Gastrocnemius medialis (tissue), 4 donors: Measurements from ENCODE around the gene ODAD4.

ENCODE experiments used
- POLR2A ChIP-seq, 2 donors: fragments of 450-650 bp; IDR thresholded peaks; one replicate each; pipeline ENCODE4 v1.6.1; 2017; ENCODE audit warnings: antibody characterized with exemption in 2 of 2, mild to moderate bottlenecking in 2 of 2, moderate library complexity in 2 of 2
- TF ChIP-seq, protein P1 (sequence below), 5 experiments: fragments of 450-650 bp in 3 of 5; fragments of 200-600 bp in 2 of 5; sonication (generic) in 2 of 5; IDR thresholded peaks in 4 of 5; conservative IDR thresholded peaks in 1 of 5; 1 replicate in 4 of 5; 2 replicates in 1 of 5; pipeline ENCODE4 v1.5.1; 2016 to 2019; ENCODE audit warnings: antibody characterized with exemption in 5 of 5, mild to moderate bottlenecking in 3 of 5, moderate library complexity in 3 of 5

DNA sequence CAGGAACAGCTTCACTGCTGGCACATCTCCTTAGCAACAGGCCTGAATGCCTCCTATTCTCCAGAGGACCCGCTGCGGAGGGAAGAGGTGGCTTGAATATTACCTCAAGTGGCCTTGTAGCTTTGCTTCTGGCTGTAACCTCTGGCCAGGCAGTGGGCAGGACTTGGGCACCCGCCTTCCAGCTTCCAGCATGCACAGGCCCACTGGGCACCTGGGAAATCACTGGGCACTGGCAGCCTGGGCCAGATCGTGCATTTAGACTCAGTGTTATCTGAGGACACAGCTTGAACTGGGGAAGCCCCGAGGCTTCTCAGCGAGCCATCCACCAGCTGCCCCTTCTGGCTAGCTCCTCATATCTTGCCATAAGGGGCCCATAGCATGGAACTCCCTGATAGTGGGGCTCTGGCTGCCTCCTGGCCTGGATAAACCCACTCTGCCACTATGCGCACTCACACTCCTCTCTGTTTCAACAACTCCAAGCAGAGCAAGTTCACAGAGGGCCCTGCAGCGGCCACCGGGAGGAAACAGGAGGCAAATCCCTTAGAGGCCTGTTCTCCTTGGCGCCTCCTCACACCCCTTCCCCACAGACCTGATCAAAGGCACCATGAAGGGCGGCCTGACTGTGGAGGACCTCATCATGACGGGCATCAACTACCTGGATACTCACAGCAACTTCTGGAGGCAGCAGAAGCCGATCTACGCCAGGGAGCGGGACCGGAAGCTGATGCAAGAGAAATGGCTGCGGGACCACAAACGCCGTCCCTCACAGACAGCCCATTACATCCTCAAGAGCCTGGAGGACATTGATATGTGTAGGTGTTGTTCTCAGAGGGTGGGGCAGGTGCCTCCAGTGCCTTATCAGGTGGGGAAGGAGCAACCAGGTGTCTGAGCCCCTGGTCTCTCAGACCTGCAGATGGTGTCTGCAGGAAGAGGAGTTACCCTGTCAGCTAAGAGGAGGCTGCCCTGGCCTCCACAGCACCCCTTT lies 7.8 kb downstream of the ODAD4 start:
- no peak for TF ChIP-seq POLR2A (IDR thresholded peaks at IDR 0.05)
- TF ChIP-seq, protein P1, sequence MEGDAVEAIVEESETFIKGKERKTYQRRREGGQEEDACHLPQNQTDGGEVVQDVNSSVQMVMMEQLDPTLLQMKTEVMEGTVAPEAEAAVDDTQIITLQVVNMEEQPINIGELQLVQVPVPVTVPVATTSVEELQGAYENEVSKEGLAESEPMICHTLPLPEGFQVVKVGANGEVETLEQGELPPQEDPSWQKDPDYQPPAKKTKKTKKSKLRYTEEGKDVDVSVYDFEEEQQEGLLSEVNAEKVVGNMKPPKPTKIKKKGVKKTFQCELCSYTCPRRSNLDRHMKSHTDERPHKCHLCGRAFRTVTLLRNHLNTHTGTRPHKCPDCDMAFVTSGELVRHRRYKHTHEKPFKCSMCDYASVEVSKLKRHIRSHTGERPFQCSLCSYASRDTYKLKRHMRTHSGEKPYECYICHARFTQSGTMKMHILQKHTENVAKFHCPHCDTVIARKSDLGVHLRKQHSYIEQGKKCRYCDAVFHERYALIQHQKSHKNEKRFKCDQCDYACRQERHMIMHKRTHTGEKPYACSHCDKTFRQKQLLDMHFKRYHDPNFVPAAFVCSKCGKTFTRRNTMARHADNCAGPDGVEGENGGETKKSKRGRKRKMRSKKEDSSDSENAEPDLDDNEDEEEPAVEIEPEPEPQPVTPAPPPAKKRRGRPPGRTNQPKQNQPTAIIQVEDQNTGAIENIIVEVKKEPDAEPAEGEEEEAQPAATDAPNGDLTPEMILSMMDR (IDR thresholded peaks at IDR 0.05 in 4 of 5, conservative IDR thresholded peaks at IDR 0.05 in 1 of 5), result no peak
